ENCODE data around the gene ZNF185. TPM values are rescaled to one million over a fixed set of nuclear protein-coding genes. Genes with fewer than 3 reads are reported as not detected.

The ZNF185 gene
- total and polyA plus RNA-seq, 10 of the 15 experiments (the other 5 are each of a cell fraction or from before 2014, with no cell fraction given): 0.23 to 1.3 (median 0.55) TPM

- no peak overlapping the region for H3K27ac ChIP-seq (ENCODE audit: control insufficient read depth, insufficient read depth)
- H3K9me3 ChIP-seq (replicated peaks; ENCODE audit: control insufficient read depth, insufficient read depth, low read length): no peaks in the 10 kb centered on the region
- POLR2A ChIA-PET: no interaction called here
- no TSS peak for BruUV-seq (replicated peaks)
- intact Hi-C loops (cut with micrococcal nuclease; ENCODE audit: unreplicated experiment) (no loop called here), in situ Hi-C loops (cut with MboI) (no loop called here)
- SMC1A ChIA-PET (ENCODE audit: uncharacterized antibody, unreplicated experiment): no interaction called here
- no peak for FAIRE-seq
- H3K4me2 ChIP-seq (ENCODE audit: control insufficient read depth, insufficient read depth): no peak overlapping the region
- H3K4me1 ChIP-seq (ENCODE audit: control insufficient read depth, insufficient read depth, low read length): no peaks in the 10 kb centered on the region
- WGBS (ENCODE audit: insufficient coverage, insufficient replicate concordance, low lambda C conversion rate, missing lambda C conversion rate): 58% methylated on average over 6 of the region's 6 CpGs
- no peak overlapping the region for H3K9ac ChIP-seq (ENCODE audit: control insufficient read depth, insufficient read depth, low read length)
- H2AFZ ChIP-seq (ENCODE audit: control insufficient read depth, low read depth, low read length): no peak overlapping the region
- H3K4me3 ChIP-seq: no peak overlapping the region
- RAD21 ChIA-PET (ENCODE audit: unreplicated experiment): no interaction called here
- no peaks in the 10 kb centered on the region for H3K79me2 ChIP-seq (ENCODE audit: control insufficient read depth, insufficient read depth, low read length)
- no peak for ATAC-seq
- DNase-seq (ENCODE audit: low read depth, low spot score): no peak
- H3K27me3 ChIP-seq (replicated peaks in 1 of 2; ENCODE audit: control insufficient read depth in 2 of 2, insufficient read depth in 2 of 2, low read length in 1 of 2): no peaks in the 10 kb centered on the region
- CTCF ChIA-PET: no interaction called here
- no peaks in the 10 kb centered on the region; a peak in 4 of 4 replicates for H3K36me3 ChIP-seq (ENCODE audit: control insufficient read depth in 2 of 2, insufficient read depth in 2 of 2, low read length in 1 of 2)
- TF ChIP-seq SREBF2 (IDR thresholded peaks at IDR 0.05; ENCODE audit: low read length) (no peak), CBX5 (IDR thresholded peaks at IDR 0.05; ENCODE audit: low read depth) (no peak), HSF1 (IDR thresholded peaks at IDR 0.05; ENCODE audit: low read depth, low read length) (no peak), RELB (IDR thresholded peaks at IDR 0.05; ENCODE audit: low read depth) (no peak), PRDM15 (CRISPR knock-in tag; IDR thresholded peaks at IDR 0.05) (no peak), EP300 (IDR thresholded peaks at IDR 0.05; ENCODE audit: borderline replicate concordance in 1 of 2, control insufficient read depth in 1 of 2, low read depth in 2 of 2, low read length in 2 of 2) (no peak), ATF2 (IDR thresholded peaks at IDR 0.05; ENCODE audit: low read length) (no peak)
- H4K20me1 ChIP-seq (ENCODE audit: control insufficient read depth, insufficient read depth): no peaks in the 10 kb centered on the region
These were observed 36.0 kb upstream of the ZNF185 start for GRCh38 chrX:152861826-152862225.

All from GM12878 (cell line).